B cell (primary cell): ENCODE data around the gene ZBED5. TPM values are rescaled to one million over a fixed set of nuclear protein-coding genes. Genes with fewer than 3 reads are reported as not detected.

Experiments used
- ATAC-seq: fragments of 200-7000 bp; cut with Tn5 transposase; one replicate; pipeline ENCODE4 v1.10.0; 2021; ENCODE audit warnings: low read depth, mild to moderate bottlenecking, moderate number of reproducible peaks, moderate library complexity
- CTCF ChIA-PET: fragments of 350-600 bp; sonication (Branson Sonifier 250); formaldehyde crosslinking; loops from one replicate; lab custom pipeline; 2021; ENCODE audit warnings: antibody characterized with exemption, inconsistent platforms; lab: Charles Lee
- POLR2A ChIA-PET: fragments of 350-600 bp; sonication (Branson Sonifier 250); formaldehyde crosslinking; loops from one replicate; lab custom pipeline; 2021; ENCODE audit warnings: antibody characterized with exemption; lab: Charles Lee
- DNase-seq: peaks from one replicate; pipeline ENCODE4 v3.0.0; 2013
- H2AFZ ChIP-seq: 2 replicates; pipeline ENCODE4 v1.6.1; 2012; ENCODE audit warnings: mild to moderate bottlenecking, low read depth, low read length; ENCODE audit not compliant: insufficient read depth, poor library complexity, severe bottlenecking
- H3K27ac ChIP-seq, 2 donors: 1 replicate in 1 of 2; 2 replicates in 1 of 2; pipeline ENCODE4 v1.5.1; 2012 to 2013; ENCODE audit warnings: low read length in 2 of 2, mild to moderate bottlenecking in 2 of 2, moderate library complexity in 1 of 2
- H3K27me3 ChIP-seq, 4 experiments: fragments of 200-600 bp in 1 of 4; sonication (generic) in 1 of 4; replicated peaks in 1 of 4; 1 replicate in 2 of 4; 2 replicates in 2 of 4; pipeline versions ENCODE4 v1.6.1 to v1.7.0; 2013 to 2016; ENCODE audit warnings: low read length in 3 of 4, mild to moderate bottlenecking in 2 of 4, mixed read lengths in 1 of 4, moderate library complexity in 1 of 4; ENCODE audit not compliant: insufficient read depth in 4 of 4, control insufficient read depth in 3 of 4; ENCODE audit errors: control extremely low read depth in 1 of 4
- H3K36me3 ChIP-seq, 2 experiments: replicated peaks in 1 of 2; 1 replicate in 1 of 2; 2 replicates in 1 of 2; pipeline versions ENCODE4 v1.6.1 to v1.7.1; 2013; ENCODE audit warnings: low read length in 1 of 2; ENCODE audit not compliant: insufficient read depth in 2 of 2, control insufficient read depth in 1 of 2; ENCODE audit errors: control extremely low read depth in 1 of 2, extremely low read depth in 1 of 2
- H3K4me1 ChIP-seq, 2 donors: fragments of 200-600 bp in 1 of 2; sonication (generic) in 1 of 2; 1 replicate in 1 of 2; 2 replicates in 1 of 2; pipeline versions ENCODE4 v1.5.1 to v1.6.1; 2013 to 2017; ENCODE audit warnings: low read length in 2 of 2; ENCODE audit not compliant: control insufficient read depth in 2 of 2, insufficient read depth in 2 of 2
- H3K4me2 ChIP-seq: replicated peaks from 2 replicates; pipeline ENCODE3; 2012; ENCODE audit warnings: mild to moderate bottlenecking, low read depth, low read length; ENCODE audit not compliant: poor library complexity, severe bottlenecking
- H3K4me3 ChIP-seq, 5 experiments: fragments of 200-600 bp in 1 of 5; sonication (generic) in 1 of 5; 1 replicate in 3 of 5; 2 replicates in 2 of 5; pipeline versions ENCODE4 v1.5.1 to v1.7.0; 2011 to 2016; ENCODE audit warnings: low read length in 4 of 5, mild to moderate bottlenecking in 4 of 5, low read depth in 2 of 5, control low read depth in 1 of 5, moderate library complexity in 1 of 5; ENCODE audit not compliant: insufficient read depth in 1 of 5; ENCODE audit errors: control extremely low read depth in 1 of 5, extremely low read depth in 1 of 5
- H3K79me2 ChIP-seq: fragments of 200-600 bp; sonication (generic); one replicate; pipeline ENCODE4 v1.6.0; 2016; ENCODE audit warnings: low read length; ENCODE audit not compliant: control insufficient read depth, insufficient read depth
- H3K9ac ChIP-seq: fragments of 200-600 bp; sonication (generic); 2 replicates; pipeline ENCODE4 v1.6.1; 2017; ENCODE audit warnings: mild to moderate bottlenecking, low read length, moderate library complexity
- H3K9me3 ChIP-seq, 3 donors: one replicate each; pipeline versions ENCODE4 v1.6.1 to v1.7.1; 2013; ENCODE audit warnings: low read length in 2 of 3; ENCODE audit not compliant: control insufficient read depth in 2 of 3, insufficient read depth in 1 of 3; ENCODE audit errors: control extremely low read depth in 1 of 3
- H4K20me1 ChIP-seq: 2 replicates; pipeline ENCODE4 v1.6.0; 2012; ENCODE audit warnings: mild to moderate bottlenecking, low read length; ENCODE audit not compliant: insufficient read depth, control insufficient read depth, poor library complexity, severe bottlenecking
- H3K27ac Mint-ChIP-seq: one replicate; pipeline ENCODE4 v1.8.0; 2021; ENCODE audit warnings: mixed read lengths
- H3K27me3 Mint-ChIP-seq: one replicate; pipeline ENCODE4 v1.8.0; 2021; ENCODE audit warnings: mixed read lengths
- H3K4me1 Mint-ChIP-seq: one replicate; pipeline ENCODE4 v1.8.0; 2021; ENCODE audit warnings: mixed read lengths
- H3K4me3 Mint-ChIP-seq: one replicate; pipeline ENCODE4 v1.8.0; 2021; ENCODE audit warnings: mixed read lengths
- H3K9me3 Mint-ChIP-seq: one replicate; pipeline ENCODE4 v1.8.0; 2022; ENCODE audit warnings: mixed read lengths; ENCODE audit not compliant: insufficient read depth
- CTCF ChIP-seq: fragments of 200-600 bp; IDR thresholded peaks from one replicate; pipeline ENCODE4 v1.8.0; 2022; ENCODE audit warnings: antibody characterized with exemption, mild to moderate bottlenecking
- EZH2 ChIP-seq: IDR thresholded peaks from 2 replicates; pipeline ENCODE4 v1.6.1; 2012; ENCODE audit warnings: borderline replicate concordance, low read depth, mild to moderate bottlenecking, moderate library complexity, low read length; ENCODE audit not compliant: insufficient read depth, poor library complexity, severe bottlenecking
- WGBS: methylation state at CpG from one replicate; pipeline ENCODE4 v1.1.5; 2013; ENCODE audit warnings: missing lambda C conversion rate; ENCODE audit not compliant: insufficient coverage; 5-methylcytosine and 5-hydroxymethylcytosine counted together
- intact Hi-C: fragments of 100-400 bp; cut with micrococcal nuclease; formaldehyde crosslinking; loops from one replicate; pipeline ENCODE4 v1.10.0; 2022
- polyA plus RNA-seq: library from polyadenylated mRNA; depleted of rRNA; stranded (reverse); fragments of >200 nt; gene quantifications from 2 replicates; pipeline ENCODE4 v1.2.3, GENCODE V29; 2012
- total RNA-seq, 2 donors: library from RNA; stranded (reverse); fragments of 120-200 nt in 1 of 2; gene quantifications; 1 replicate in 1 of 2; 2 replicates in 1 of 2; pipeline versions ENCODE4 v1.2.3 to v1.2.4, GENCODE V29; 2013 to 2022

Gene ZBED5
- total and polyA plus RNA-seq, 2 donors (not counting 1 experiment from before 2014, with no cell fraction given): 66.6 to 178 TPM

DNA sequence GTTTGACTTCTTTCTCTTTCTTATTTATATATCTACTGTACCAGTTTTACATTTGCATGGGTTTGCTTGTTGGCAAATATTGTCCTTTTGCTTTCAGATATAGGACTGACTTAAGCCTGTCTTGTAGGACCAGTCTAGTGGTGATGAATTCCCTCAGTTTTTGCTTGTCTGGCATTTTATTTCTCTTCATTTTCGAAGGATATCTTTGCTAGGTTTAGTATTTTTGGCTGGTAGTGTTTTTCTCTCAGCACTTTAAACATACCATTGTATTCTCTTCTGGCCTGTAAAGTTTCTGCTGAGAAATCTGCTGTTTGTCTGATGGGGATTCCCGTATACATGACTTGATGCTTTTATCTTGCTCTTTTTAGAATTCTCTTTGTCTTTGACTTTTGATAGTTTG lies 14.2 kb upstream of the ZBED5 start:
- no peak for TF ChIP-seq CTCF
- TF ChIP-seq EZH2: no peak
- Histone ChIP-seq H3K9me3 (peaks cover 6 to 20% (median 20%) of the 10 kb centered on the region in 3 donors), H3K36me3 (peaks cover 0 to 2% of the 10 kb centered on the region in 2 experiments), H3K27ac (no peak overlapping the region), H3K9ac (no peak overlapping the region), H3K4me1 (peaks cover 8 to 11% of the 10 kb centered on the region in 2 donors), H3K79me2 (peaks cover 80% of the 10 kb centered on the region), H3K27me3 (no peaks in the 10 kb centered on the region), H2AFZ (no peak overlapping the region), H3K4me2 (no peak overlapping the region), H3K4me3 (no peak overlapping the region), H4K20me1 (no peaks in the 10 kb centered on the region)
- peaks cover 12% of the 10 kb centered on the region for H3K9me3 Mint-ChIP-seq
- ATAC-seq (no peak), DNase-seq (no peak)
- no peak overlapping the region for H3K4me3 Mint-ChIP-seq
- POLR2A ChIA-PET: no interaction called here
- H3K4me1 Mint-ChIP-seq: peaks cover 11% of the 10 kb centered on the region
- H3K27ac Mint-ChIP-seq: no peak overlapping the region
- H3K27me3 Mint-ChIP-seq: no peaks in the 10 kb centered on the region
- intact Hi-C loops: no loop called here
- no CpG with 5 or more reads among the region's 2 CpGs for WGBS
- CTCF ChIA-PET: interaction anchor here (0.7 kb wide), 1 partner anchor 13 kb away, joined by 3 read pairs; no protein-coding TSS in a partner anchor

DNA sequence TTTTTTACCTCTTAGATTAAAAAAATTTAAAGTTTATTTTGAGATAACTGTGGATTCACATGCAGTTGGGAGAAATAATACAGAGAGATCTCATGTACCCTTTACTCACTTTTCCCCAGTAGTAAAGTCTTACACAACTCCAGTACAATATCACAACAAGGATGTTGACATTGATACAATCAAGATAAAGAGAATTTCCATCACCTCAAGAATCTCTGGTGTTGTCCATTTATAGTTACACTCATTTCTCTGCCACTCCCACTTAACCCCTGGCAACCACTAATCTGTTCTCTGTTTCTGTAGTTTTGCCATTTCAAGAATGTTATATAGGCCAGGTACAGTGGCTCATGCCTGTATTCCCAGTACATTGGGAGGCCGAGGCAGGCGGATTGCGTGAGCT lies 10.5 kb upstream of the ZBED5 start:
- no peaks in the 10 kb centered on the region for H3K27me3 ChIP-seq
- peaks cover 61% of the 10 kb centered on the region for H3K79me2 ChIP-seq
- H3K4me2 ChIP-seq: no peak overlapping the region
- H3K36me3 ChIP-seq: peaks cover 0 to 4% of the 10 kb centered on the region in 2 experiments
- H4K20me1 ChIP-seq: no peaks in the 10 kb centered on the region
- H3K4me1 ChIP-seq: peaks cover 8 to 11% of the 10 kb centered on the region in 2 donors
- POLR2A ChIA-PET: no interaction called here
- H3K9me3 ChIP-seq: peaks cover 6 to 18% (median 16%) of the 10 kb centered on the region in 3 donors
- Mint-ChIP-seq H3K4me1 (peaks cover 13% of the 10 kb centered on the region), H3K27me3 (no peaks in the 10 kb centered on the region), H3K9me3 (peaks cover 9% of the 10 kb centered on the region), H3K27ac (no peak overlapping the region), H3K4me3 (no peak overlapping the region)
- H3K27ac ChIP-seq: no peak overlapping the region
- no peak for TF ChIP-seq CTCF
- TF ChIP-seq EZH2: no peak
- no peak overlapping the region for H3K4me3 ChIP-seq
- no peak overlapping the region for H3K9ac ChIP-seq
- CTCF ChIA-PET: interaction anchor here (1.5 kb wide), 1 partner anchor 10 kb away, joined by 5 read pairs; no protein-coding TSS in a partner anchor
- DNase-seq: no peak
- intact Hi-C loops: no loop called here
- WGBS: no CpG with 5 or more reads among the region's 3 CpGs
- ATAC-seq: no peak
- no peak overlapping the region for H2AFZ ChIP-seq
